ENCODE data around the gene ACAD9.
"Not testable (repeated sequence)": the region's sequence is repeated elsewhere in the genome, so short reads cannot be mapped to it uniquely, and the experiment has no call there.

Gene ACAD9

GRCh38 chr3:128861491-128861890 is 17.9 kb upstream of the ACAD9 start:
- DNase-seq (ENCODE audit: low read depth): no peak

DNA sequence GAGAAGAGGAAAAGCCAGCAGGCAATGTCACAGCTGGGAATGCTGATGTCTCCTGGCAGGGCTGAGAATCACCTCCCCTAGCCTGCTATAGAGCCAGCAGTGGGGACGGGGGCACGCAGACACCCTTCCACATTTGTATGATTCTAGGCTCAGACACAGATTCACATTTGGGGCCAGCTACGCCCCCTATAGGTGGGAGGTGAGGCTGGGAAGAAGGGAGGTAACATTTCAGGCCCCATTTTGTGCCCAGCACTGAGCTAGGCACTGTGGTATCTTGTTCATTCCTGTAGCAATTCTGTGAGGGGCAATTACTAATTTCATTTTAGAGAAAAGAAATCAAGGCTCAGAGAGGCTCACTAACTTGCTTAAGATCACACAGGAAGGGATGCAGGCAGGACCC is 15.9 kb upstream of the ACAD9 start:
- no peak for DNase-seq (ENCODE audit: low read depth)

GRCh38 chr3:128864351-128864811 is 15.0 kb upstream of the ACAD9 start:
- no peak for DNase-seq (ENCODE audit: low read depth)

GRCh38 chr3:128864849-128865804 is 14.3 kb upstream of the ACAD9 start:
- DNase-seq (ENCODE audit: low read depth): not testable (repeated sequence)

DNA sequence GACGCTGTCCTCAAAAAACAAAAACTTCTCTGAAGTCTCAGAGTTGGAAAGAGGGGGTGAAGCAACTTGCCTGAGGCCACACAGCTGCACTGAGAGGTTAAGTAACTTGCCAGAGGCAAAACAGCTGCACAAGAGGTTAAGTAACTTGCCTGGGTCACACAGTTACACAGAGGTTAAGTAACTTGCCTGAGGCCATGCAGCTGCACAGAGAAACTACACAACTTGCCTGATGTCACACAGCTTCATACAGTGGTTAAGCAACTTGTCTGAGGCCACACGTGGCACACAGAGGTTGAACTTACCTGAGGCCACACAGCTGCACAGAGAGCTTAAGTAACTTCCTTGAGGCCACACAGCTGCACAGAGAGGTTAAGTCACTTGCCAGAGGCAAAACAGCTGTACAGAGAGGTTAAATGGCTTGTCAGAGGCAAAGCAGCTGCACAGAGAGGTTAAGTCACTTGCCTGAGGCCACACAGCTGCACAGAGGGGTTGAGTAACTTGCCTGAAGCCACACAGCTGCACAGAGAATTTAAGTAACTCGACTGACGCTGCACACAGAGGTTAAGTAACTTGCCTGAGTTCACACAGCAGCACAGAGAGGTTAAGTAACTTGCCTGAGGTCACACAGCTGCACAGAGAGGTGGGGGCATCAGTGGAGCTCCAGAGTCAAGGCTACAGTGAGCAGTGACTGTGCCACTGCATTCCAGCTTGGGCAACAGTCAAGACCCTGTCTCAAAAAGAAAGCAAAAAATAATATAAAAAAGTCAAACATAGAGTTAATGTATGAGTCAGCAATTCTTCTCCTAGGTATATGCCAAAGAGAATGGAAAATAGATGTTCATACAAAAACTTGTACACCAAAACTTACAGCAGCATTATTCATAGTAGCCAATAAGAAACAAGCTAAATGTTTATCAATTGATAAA is 12.0 kb upstream of the ACAD9 start:
- no peak for DNase-seq (ENCODE audit: low read depth)

DNA sequence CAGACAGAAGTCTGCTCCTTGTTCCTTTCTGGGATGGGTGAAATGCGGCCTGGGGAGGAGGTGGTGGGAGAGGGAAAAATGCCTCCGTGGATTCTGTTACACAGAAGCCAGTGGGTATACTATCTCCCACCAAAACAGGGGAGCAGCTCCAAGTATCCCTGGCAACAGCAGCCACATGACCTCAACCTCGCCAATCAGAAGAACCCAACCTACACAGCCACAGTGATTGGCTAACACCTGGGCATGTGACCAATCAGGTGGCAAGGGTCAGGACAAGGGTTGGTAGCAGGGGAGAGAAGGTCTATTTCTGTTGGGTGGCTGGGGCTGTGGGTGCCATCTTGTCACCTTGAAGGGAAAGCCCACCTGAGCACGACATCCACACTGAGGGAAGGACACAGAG is 9.1 kb upstream of the ACAD9 start:
- no peak for DNase-seq (ENCODE audit: low read depth)

DNA sequence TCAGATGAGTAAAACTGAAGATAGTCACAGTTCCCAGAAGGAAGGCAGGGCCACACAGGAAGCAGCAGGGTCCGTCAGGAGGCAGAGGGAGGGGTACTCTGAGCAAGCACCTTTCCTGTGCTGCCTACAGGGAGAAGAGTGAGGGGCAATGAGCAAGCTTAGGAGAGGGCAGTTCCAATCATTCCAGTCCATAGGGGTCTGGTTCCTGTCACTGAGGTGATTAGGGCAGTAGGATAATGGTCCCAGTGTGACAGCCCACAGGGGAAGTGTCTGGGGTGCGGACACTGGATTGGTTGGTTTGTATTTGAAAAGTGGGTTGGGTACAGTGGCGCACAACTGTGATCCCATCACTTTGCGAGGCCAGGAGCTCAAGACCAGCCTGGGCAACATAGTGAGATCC is 7.1 kb upstream of the ACAD9 start:
- DNase-seq (ENCODE audit: low read depth): no peak

- DNase-seq (ENCODE audit: low read depth): no peak
Measured at GRCh38 chr3:128872744-128873143, 6.7 kb upstream of the ACAD9 start.

GRCh38 chr3:128873244-128874022 is 6.0 kb upstream of the ACAD9 start:
- no peak for DNase-seq (ENCODE audit: low read depth)

DNA sequence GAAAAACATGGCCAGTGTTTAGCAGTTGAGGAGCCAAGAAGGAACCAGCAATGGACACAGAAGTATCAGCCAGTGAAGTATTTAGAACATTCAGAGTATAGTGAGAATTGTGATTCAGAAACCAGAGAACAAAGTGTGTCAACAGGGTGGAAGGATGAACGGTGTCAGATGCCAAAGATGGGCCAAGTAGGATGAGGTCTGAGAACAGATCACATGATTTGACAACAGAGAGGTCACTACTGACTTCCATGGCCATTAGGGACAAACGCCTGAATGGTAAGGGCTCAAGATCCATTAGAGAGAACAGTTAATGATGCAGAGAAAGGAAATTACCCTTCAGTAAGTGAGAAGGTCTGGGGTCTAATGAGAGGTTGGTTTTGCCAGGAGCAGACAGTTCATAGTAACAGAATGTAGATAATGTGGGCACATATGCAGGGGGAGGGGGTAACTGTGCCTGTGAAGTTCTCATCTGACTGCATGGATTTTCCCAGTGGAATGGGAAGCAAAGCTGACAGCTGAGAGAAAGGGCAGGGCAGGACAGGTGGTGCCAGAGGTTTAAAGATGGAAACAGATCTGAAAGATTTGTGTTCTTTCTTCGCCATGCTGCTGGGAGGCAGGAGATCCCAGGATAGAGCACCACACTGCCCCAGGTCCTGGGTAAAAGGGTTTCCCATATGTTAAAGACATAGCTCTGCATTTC is 4.8 kb upstream of the ACAD9 start:
- DNase-seq (ENCODE audit: low read depth): no peak

DNA sequence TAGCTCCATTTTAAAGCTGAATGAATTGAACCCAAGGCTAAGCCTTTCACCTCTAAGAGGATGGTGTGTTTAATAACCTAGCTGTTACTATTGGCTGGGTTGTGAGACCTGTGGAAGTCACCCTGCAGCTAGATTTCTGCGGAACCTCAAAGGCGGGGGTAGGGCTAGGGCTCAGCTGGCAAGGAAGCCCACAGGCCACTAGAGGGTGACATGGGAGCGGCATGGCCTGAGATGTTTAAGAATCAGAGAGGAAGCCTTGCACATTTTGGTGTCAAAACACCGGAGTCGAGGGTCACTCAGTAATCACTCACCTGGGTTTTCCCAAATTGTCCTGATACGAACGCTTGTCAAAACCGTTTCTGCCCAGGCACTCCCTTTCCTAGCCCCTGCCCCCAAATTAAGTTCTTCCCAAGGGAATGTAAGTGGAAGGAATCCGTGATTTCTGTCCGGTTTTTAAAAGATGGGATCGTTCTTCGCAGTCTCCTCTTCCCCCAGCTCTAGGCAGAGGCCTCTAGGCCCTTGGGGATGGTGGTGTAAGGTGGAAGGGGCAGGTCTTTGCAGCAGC is 3.8 kb upstream of the ACAD9 start:
- no peak for DNase-seq (ENCODE audit: low read depth)

- DNase-seq (ENCODE audit: low read depth): no peak
Measured at GRCh38 chr3:128878011-128878457, 1.4 kb upstream of the ACAD9 start.

DNA sequence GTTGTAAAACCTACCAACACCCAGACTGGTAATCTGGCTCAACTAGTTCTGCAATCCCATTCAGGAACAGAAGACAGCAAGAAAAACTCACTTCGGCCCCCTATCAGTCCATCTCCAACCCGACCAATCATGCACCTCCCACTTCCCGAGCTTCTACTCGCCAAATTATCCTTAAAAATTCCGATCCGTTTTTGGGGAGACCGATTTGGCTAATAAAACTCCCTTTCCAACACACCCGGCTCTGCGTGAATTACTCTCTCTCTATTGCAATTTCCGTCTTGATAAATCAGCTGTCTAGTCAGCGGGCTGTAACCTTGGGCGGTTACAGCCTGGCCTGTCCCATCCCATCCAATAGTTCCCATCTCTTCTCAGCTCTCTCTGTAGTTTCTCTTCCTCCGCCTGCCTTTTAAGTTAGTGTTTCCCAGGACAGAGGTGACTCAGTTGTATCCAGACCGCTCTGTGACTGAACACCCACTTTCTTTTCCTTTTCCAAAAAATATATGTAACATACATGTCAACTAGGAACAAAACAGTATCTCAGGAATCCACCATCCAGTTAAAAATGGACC is 780 bp upstream of the ACAD9 start:
- no peak for DNase-seq (ENCODE audit: low read depth)

DNA sequence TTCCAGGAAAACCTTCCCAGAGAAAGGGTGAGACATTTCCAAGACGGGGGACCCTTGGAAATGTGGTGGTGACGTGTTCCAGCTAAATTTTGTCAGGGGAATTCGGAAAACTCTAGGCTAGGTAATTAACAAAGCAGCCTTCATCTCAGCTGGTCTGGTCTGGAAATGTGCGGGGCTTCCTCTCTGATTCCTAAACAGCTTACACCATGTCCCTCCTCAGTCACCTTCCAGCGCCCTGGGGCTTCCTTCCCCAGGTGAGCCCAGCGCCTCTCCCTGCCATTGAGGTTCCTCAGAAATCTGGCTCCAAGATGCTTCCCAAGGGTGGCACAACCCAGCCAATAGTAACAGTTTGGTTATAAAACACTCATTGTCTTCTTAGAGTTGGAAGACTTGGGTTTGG is 571 bp downstream of the ACAD9 start:
- DNase-seq (ENCODE audit: low read depth): no peak

DNA sequence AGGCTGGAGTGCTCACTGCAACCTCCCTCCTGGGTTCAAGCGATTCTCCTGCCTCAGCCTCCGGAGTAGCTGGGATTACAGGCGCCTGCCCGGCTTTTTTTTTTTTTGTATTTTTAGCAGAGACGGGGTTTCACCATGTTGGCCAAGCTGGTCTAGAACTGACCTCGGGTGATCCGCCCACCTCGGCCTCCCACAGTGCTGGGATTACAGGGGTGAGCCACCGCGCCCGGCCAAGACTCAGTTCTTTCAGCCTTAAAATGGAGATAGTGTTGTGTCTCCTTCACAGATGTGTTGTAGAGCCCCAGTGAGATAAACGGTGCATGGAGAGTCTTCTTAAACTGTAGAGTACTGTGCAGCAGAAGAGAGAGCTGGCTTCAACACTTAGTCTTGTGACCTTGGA is 1.0 kb downstream of the ACAD9 start:
- DNase-seq (ENCODE audit: low read depth): not testable (repeated sequence)

DNA sequence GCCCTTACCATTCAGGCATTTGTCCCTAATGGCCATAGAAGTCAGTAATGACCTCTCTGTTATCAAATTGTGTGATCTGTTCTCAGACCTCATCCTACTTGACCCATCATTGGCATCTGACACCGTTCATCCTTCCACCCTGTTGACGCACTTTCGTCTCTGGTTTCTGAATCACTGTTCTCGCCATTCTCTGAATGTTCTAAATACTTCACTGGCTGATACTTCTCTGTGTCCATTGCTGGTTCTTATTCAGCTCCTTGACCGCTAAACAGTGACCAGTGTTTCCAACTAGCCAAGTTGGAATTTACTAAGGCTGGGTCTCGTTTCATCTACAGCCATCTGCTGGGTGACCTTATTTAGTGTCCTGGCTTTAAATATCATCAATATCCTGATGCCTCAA is 2.2 kb downstream of the ACAD9 start:
- DNase-seq (ENCODE audit: low read depth): no peak

- no peak for DNase-seq (ENCODE audit: low read depth)
Measured at GRCh38 chr3:128882719-128883118, 3.3 kb downstream of the ACAD9 start.

DNA sequence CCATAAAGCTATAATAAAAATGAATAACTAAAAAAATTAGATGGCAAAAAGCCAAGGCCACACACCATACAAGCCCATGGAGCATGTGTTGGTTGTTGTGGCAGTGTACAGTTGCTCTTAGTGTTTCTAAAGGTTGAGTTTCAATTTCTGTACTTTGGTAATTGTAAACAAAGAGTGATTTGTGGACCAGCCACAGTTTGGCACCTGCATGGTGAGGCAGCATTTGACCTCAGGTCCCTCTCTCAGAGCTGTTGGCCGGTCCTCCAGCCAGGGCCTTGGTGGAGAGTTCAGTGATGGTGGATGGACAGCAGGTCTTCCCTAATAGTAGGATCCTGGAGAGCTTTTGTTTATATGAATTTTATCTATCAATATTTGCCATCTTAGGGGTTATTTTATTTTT is 5.6 kb downstream of the ACAD9 start:
- DNase-seq (ENCODE audit: low read depth): no peak

DNA sequence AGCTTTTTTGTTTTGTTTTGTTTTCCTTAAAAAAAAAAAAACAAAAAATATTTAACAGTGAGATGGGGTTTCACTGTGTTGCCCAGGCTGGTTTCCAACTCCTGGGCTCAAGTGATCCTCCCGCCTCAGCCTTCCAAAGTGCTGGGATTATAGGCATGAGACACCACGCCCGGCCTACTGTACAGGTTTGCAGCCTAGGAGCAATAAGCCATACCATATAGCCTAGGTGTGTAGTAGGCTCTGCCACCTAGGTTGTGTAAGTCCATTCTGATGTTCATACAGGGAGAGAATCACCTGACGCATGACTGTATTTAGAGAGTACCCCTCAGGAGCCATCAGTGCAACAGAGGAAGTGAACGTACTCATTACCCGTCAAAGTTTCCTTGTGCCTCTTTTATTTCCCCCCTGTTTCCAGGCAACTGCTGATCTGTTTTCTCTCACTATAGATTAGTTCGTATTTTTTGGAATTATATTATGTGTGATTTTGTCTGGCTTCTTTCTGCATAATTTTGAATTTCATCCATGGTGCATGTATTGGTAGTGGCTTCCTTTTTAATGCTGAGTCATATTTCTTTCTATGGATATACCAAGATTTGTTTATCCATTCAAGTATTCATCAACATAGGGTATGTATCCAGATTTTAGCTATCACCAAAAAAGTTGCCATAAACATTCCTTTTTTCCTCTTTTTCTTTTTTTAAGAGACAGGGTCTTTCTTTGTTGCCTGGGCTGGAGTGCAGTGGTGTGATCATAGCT is 9.9 kb downstream of the ACAD9 start:
- DNase-seq (ENCODE audit: low read depth): no peak

Data from CMK (cell line).